ENCODE results near the gene SVIL.

The SVIL gene

DNA sequence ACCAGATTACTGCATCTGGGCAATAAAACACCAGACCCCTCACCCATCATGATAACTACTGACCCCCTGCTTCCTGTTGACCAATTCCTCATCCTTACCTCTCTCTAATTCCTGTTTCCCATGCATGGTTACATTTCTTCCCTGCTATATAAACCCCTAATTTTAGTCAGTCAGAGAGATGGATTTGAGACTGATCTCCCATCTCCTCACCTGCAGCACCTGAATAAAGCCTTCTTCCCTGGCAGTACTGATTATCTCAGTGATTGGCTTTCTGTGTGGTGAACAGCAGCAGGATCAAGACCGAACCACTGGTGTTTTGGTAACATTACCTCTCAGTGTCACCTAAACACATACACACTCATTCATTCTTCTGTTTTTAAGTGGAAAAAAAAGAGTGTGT, 41.2 kb upstream of the SVIL start:
- no peak overlapping the region for H2AK5ac ChIP-seq (ENCODE audit: low read length, severe bottlenecking)
- no peak overlapping the region for H3K4me3 ChIP-seq (ENCODE audit: insufficient read depth in 1 of 2, low read depth in 1 of 2, low read length in 2 of 2)
- H3K9me3 ChIP-seq (ENCODE audit: control insufficient read depth, low read length), result peaks cover 10% of the 10 kb centered on the region
- no peak overlapping the region for H3K4me2 ChIP-seq (ENCODE audit: low read length, poor library complexity, severe bottlenecking)
- no peak overlapping the region for H4K91ac ChIP-seq (ENCODE audit: low read length)
- H3K79me1 ChIP-seq (replicated peaks; ENCODE audit: low read length, poor library complexity, severe bottlenecking), result peaks cover 34% of the 10 kb centered on the region
- no peak overlapping the region for H4K8ac ChIP-seq (ENCODE audit: low read length)
- no peak overlapping the region for H2BK120ac ChIP-seq (ENCODE audit: low read depth, low read length)
- H3K4ac ChIP-seq (ENCODE audit: low read depth in 1 of 2, low read length in 2 of 2), result no peak overlapping the region
- peaks cover 8% of the 10 kb centered on the region for H3K4me1 ChIP-seq (ENCODE audit: control insufficient read depth, insufficient read depth, low read depth, low read length)
- no peak overlapping the region for H2AFZ ChIP-seq (ENCODE audit: low read depth, low read length)
- H3K14ac ChIP-seq (ENCODE audit: low read length in 2 of 2), result no peak overlapping the region
- no peak overlapping the region for H3K23ac ChIP-seq (ENCODE audit: low read length in 2 of 2)
- 100% methylated on average over 1 of the region's 1 CpG for WGBS
- no peak overlapping the region for H3K9ac ChIP-seq (ENCODE audit: low read length)
- H3K27ac ChIP-seq (ENCODE audit: low read length, poor library complexity, severe bottlenecking), result no peak overlapping the region
- H2BK12ac ChIP-seq (ENCODE audit: low read length in 2 of 2), result no peak overlapping the region
- no peak overlapping the region for H2BK5ac ChIP-seq (ENCODE audit: low read depth, low read length, poor library complexity, severe bottlenecking)
- H3K36me3 ChIP-seq (ENCODE audit: control insufficient read depth in 1 of 2, insufficient read depth in 2 of 2, low read depth in 1 of 2, low read length in 2 of 2), result peaks cover 45 to 53% of the 10 kb centered on the region in 2 experiments
- no peak overlapping the region for H2BK15ac ChIP-seq (ENCODE audit: low read depth, poor library complexity, severe bottlenecking)
- H3K27me3 ChIP-seq (ENCODE audit: control insufficient read depth in 1 of 2, insufficient read depth in 1 of 2, low read length in 2 of 2), result no peaks in the 10 kb centered on the region
- DNase-seq, result no peak
- H3K18ac ChIP-seq (ENCODE audit: low read depth in 1 of 2, low read length in 2 of 2), result no peak overlapping the region

GRCh38 chr10:29671968-29672367, 37.2 kb upstream of the SVIL start:
- Histone ChIP-seq H4K8ac (ENCODE audit: low read length) (no peak overlapping the region), H2BK15ac (ENCODE audit: low read depth, poor library complexity, severe bottlenecking) (no peak overlapping the region), H3K4me3 (ENCODE audit: insufficient read depth in 1 of 2, low read depth in 1 of 2, low read length in 2 of 2) (no peak overlapping the region), H3K18ac (ENCODE audit: low read depth in 1 of 2, low read length in 2 of 2) (no peak overlapping the region), H3K14ac (ENCODE audit: low read length in 2 of 2) (no peak overlapping the region), H2BK12ac (ENCODE audit: low read length in 2 of 2) (no peak overlapping the region), H2BK120ac (ENCODE audit: low read depth, low read length) (no peak overlapping the region), H2AFZ (ENCODE audit: low read depth, low read length) (no peak overlapping the region), H3K79me1 (replicated peaks; ENCODE audit: low read length, poor library complexity, severe bottlenecking) (peaks cover 37% of the 10 kb centered on the region), H3K9me3 (ENCODE audit: control insufficient read depth, low read length) (peaks cover 10% of the 10 kb centered on the region), H2BK5ac (ENCODE audit: low read depth, low read length, poor library complexity, severe bottlenecking) (no peak overlapping the region), H3K27me3 (ENCODE audit: control insufficient read depth in 1 of 2, insufficient read depth in 1 of 2, low read length in 2 of 2) (no peaks in the 10 kb centered on the region), H3K4me1 (ENCODE audit: control insufficient read depth, insufficient read depth, low read depth, low read length) (peaks cover 4% of the 10 kb centered on the region), H3K27ac (ENCODE audit: low read length, poor library complexity, severe bottlenecking) (no peak overlapping the region), H4K91ac (ENCODE audit: low read length) (no peak overlapping the region), H3K9ac (ENCODE audit: low read length) (no peak overlapping the region), H3K36me3 (ENCODE audit: control insufficient read depth in 1 of 2, insufficient read depth in 2 of 2, low read depth in 1 of 2, low read length in 2 of 2) (peaks cover 29 to 30% of the 10 kb centered on the region in 2 experiments), H3K4me2 (ENCODE audit: low read length, poor library complexity, severe bottlenecking) (no peak overlapping the region), H2AK5ac (ENCODE audit: low read length, severe bottlenecking) (no peak overlapping the region), H3K4ac (ENCODE audit: low read depth in 1 of 2, low read length in 2 of 2) (no peak overlapping the region), H3K23ac (ENCODE audit: low read length in 2 of 2) (no peak overlapping the region)
- no peak for DNase-seq
- 97% methylated on average over 1 of the region's 2 CpGs for WGBS

GRCh38 chr10:29671228-29671780, 36.5 kb upstream of the SVIL start:
- H2BK120ac ChIP-seq (ENCODE audit: low read depth, low read length), result no peak overlapping the region
- H3K4me3 ChIP-seq (ENCODE audit: insufficient read depth in 1 of 2, low read depth in 1 of 2, low read length in 2 of 2), result no peak overlapping the region
- H3K36me3 ChIP-seq (ENCODE audit: control insufficient read depth in 1 of 2, insufficient read depth in 2 of 2, low read depth in 1 of 2, low read length in 2 of 2), result peaks cover 24 to 26% of the 10 kb centered on the region in 2 experiments
- H4K8ac ChIP-seq (ENCODE audit: low read length), result no peak overlapping the region
- H3K4me2 ChIP-seq (ENCODE audit: low read length, poor library complexity, severe bottlenecking), result no peak overlapping the region
- H2AFZ ChIP-seq (ENCODE audit: low read depth, low read length), result no peak overlapping the region
- no peaks in the 10 kb centered on the region for H3K27me3 ChIP-seq (ENCODE audit: control insufficient read depth in 1 of 2, insufficient read depth in 1 of 2, low read length in 2 of 2)
- no peak overlapping the region for H2AK5ac ChIP-seq (ENCODE audit: low read length, severe bottlenecking)
- no peak overlapping the region for H3K9ac ChIP-seq (ENCODE audit: low read length)
- peaks cover 10% of the 10 kb centered on the region for H3K9me3 ChIP-seq (ENCODE audit: control insufficient read depth, low read length)
- H3K27ac ChIP-seq (ENCODE audit: low read length, poor library complexity, severe bottlenecking), result no peak overlapping the region
- DNase-seq, result no peak
- 88% methylated on average over 7 of the region's 7 CpGs for WGBS
- H2BK15ac ChIP-seq (ENCODE audit: low read depth, poor library complexity, severe bottlenecking), result no peak overlapping the region
- H2BK12ac ChIP-seq (ENCODE audit: low read length in 2 of 2), result no peak overlapping the region
- no peak overlapping the region for H3K14ac ChIP-seq (ENCODE audit: low read length in 2 of 2)
- H3K79me1 ChIP-seq (replicated peaks; ENCODE audit: low read length, poor library complexity, severe bottlenecking), result peaks cover 36% of the 10 kb centered on the region
- peaks cover 4% of the 10 kb centered on the region for H3K4me1 ChIP-seq (ENCODE audit: control insufficient read depth, insufficient read depth, low read depth, low read length)
- no peak overlapping the region for H4K91ac ChIP-seq (ENCODE audit: low read length)
- H2BK5ac ChIP-seq (ENCODE audit: low read depth, low read length, poor library complexity, severe bottlenecking), result no peak overlapping the region
- no peak overlapping the region for H3K18ac ChIP-seq (ENCODE audit: low read depth in 1 of 2, low read length in 2 of 2)
- H3K23ac ChIP-seq (ENCODE audit: low read length in 2 of 2), result no peak overlapping the region
- no peak overlapping the region for H3K4ac ChIP-seq (ENCODE audit: low read depth in 1 of 2, low read length in 2 of 2)

- no peak overlapping the region for H3K23ac ChIP-seq (ENCODE audit: low read length in 2 of 2)
- H4K8ac ChIP-seq (ENCODE audit: low read length), result no peak overlapping the region
- no peak overlapping the region for H2AK5ac ChIP-seq (ENCODE audit: low read length, severe bottlenecking)
- no peak overlapping the region for H3K27ac ChIP-seq (ENCODE audit: low read length, poor library complexity, severe bottlenecking)
- no peak overlapping the region for H4K91ac ChIP-seq (ENCODE audit: low read length)
- DNase-seq, result no peak
- H2BK120ac ChIP-seq (ENCODE audit: low read depth, low read length), result no peak overlapping the region
- H2BK15ac ChIP-seq (ENCODE audit: low read depth, poor library complexity, severe bottlenecking), result no peak overlapping the region
- no peak overlapping the region for H3K14ac ChIP-seq (ENCODE audit: low read length in 2 of 2)
- H3K36me3 ChIP-seq (ENCODE audit: control insufficient read depth in 1 of 2, insufficient read depth in 2 of 2, low read depth in 1 of 2, low read length in 2 of 2), result peaks cover 19 to 26% of the 10 kb centered on the region in 2 experiments
- 98% methylated on average over 3 of the region's 4 CpGs for WGBS
- H3K9me3 ChIP-seq (ENCODE audit: control insufficient read depth, low read length), result peaks cover 4% of the 10 kb centered on the region
- H2AFZ ChIP-seq (ENCODE audit: low read depth, low read length), result peak overlapping the region; percentile 27
- no peaks in the 10 kb centered on the region for H3K27me3 ChIP-seq (ENCODE audit: control insufficient read depth in 1 of 2, insufficient read depth in 1 of 2, low read length in 2 of 2)
- H3K4me1 ChIP-seq (ENCODE audit: control insufficient read depth, insufficient read depth, low read depth, low read length), result peaks cover 4% of the 10 kb centered on the region
- H3K4ac ChIP-seq (ENCODE audit: low read depth in 1 of 2, low read length in 2 of 2), result peak overlapping the region in 1 of 2 experiments; percentile 28
- H3K4me2 ChIP-seq (ENCODE audit: low read length, poor library complexity, severe bottlenecking), result no peak overlapping the region
- no peak overlapping the region for H3K9ac ChIP-seq (ENCODE audit: low read length)
- no peak overlapping the region for H3K18ac ChIP-seq (ENCODE audit: low read depth in 1 of 2, low read length in 2 of 2)
- no peak overlapping the region for H2BK12ac ChIP-seq (ENCODE audit: low read length in 2 of 2)
- peaks cover 34% of the 10 kb centered on the region for H3K79me1 ChIP-seq (replicated peaks; ENCODE audit: low read length, poor library complexity, severe bottlenecking)
- H3K4me3 ChIP-seq (ENCODE audit: insufficient read depth in 1 of 2, low read depth in 1 of 2, low read length in 2 of 2), result no peak overlapping the region
- H2BK5ac ChIP-seq (ENCODE audit: low read depth, low read length, poor library complexity, severe bottlenecking), result no peak overlapping the region
Observed at GRCh38 chr10:29670761-29671160, 36.0 kb upstream of the SVIL start.
